K562 (cell line): ENCODE data around the gene MON1A. TPM values are rescaled to one million over a fixed set of nuclear protein-coding genes. Genes with fewer than 3 reads are reported as not detected.
A peak's percentile ranks its signal among the peaks of the same experiment; 100 is the strongest.

Source experiments
- ADNP ChIP-seq: fragments of 200-800 bp; sonication (Bioruptor generic); IDR thresholded peaks from 2 replicates; pipeline ENCODE4 v1.6.1; 2016; ENCODE audit warnings: missing genetic modification characterization, missing compliant biosample characterization
- FOS ChIP-seq: IDR thresholded peaks from 3 replicates; pipeline ENCODE4 v1.6.1; 2011; ENCODE audit not compliant: insufficient read length; ENCODE audit errors: extremely low read depth
- FOXJ2 ChIP-seq: fragments of 200-800 bp; sonication (Bioruptor generic); IDR thresholded peaks from 2 replicates; pipeline ENCODE4 v1.6.1; 2016; ENCODE audit warnings: missing genetic modification characterization, missing compliant biosample characterization
- FUS ChIP-seq: fragments of 200-400 bp; formaldehyde crosslinking; optimal IDR thresholded peaks from 2 replicates; pipeline ENCODE3; 2017; ENCODE audit warnings: low read depth, low read length
- GABPA ChIP-seq: fragments of 200-800 bp; sonication (Bioruptor generic); conservative IDR thresholded peaks from 2 replicates; pipeline ENCODE4 v1.6.1; 2016; ENCODE audit warnings: low read depth, missing genetic modification characterization, missing compliant biosample characterization
- GTF2B ChIP-seq: IDR thresholded peaks from 2 replicates; pipeline ENCODE4 v1.6.1; 2011; ENCODE audit not compliant: insufficient read length; ENCODE audit errors: extremely low read depth
- HDAC2 ChIP-seq: fragments of 450-650 bp; IDR thresholded peaks from 2 replicates; pipeline ENCODE4 v1.6.1; 2016; ENCODE audit warnings: mild to moderate bottlenecking
- HDAC8 ChIP-seq: fragments of 450-650 bp; IDR thresholded peaks from 2 replicates; pipeline ENCODE4 v1.6.1; 2016; ENCODE audit warnings: mild to moderate bottlenecking, missing genetic modification characterization, moderate library complexity, missing compliant biosample characterization
- KLF13 ChIP-seq: fragments of 450-650 bp; IDR thresholded peaks from 2 replicates; pipeline ENCODE4 v1.6.1; 2016; ENCODE audit warnings: missing genetic modification characterization, low read depth, mild to moderate bottlenecking, missing compliant biosample characterization, moderate library complexity, borderline replicate concordance
- LCOR ChIP-seq: sonication (generic); formaldehyde crosslinking; IDR thresholded peaks from 2 replicates; pipeline ENCODE4 v1.8.0; 2022; ENCODE audit warnings: mild to moderate bottlenecking, missing genetic modification reagents
- MTF1 ChIP-seq: fragments of 250-450 bp; sonication (Bioruptor Pico); IDR thresholded peaks from 2 replicates; pipeline ENCODE4 v1.9.0; 2021; ENCODE audit warnings: moderate library complexity, mild to moderate bottlenecking, inconsistent platforms, borderline replicate concordance
- NR2C2 ChIP-seq, 2 experiments: fragments of 200-800 bp in 1 of 2; sonication (Bioruptor generic) in 1 of 2; sonication (generic) in 1 of 2; formaldehyde crosslinking in 1 of 2; IDR thresholded peaks; 2 replicates each; pipeline versions ENCODE4 v1.6.1 to v1.8.0; 2016 to 2022; ENCODE audit warnings: mild to moderate bottlenecking in 1 of 2, missing compliant biosample characterization in 1 of 2, missing genetic modification characterization in 1 of 2, missing genetic modification reagents in 1 of 2
- PHB2 ChIP-seq: fragments of 450-650 bp; IDR thresholded peaks from 2 replicates; pipeline ENCODE4 v1.6.1; 2017; ENCODE audit warnings: low read depth
- PHF20 ChIP-seq: fragments of 450-650 bp; IDR thresholded peaks from 2 replicates; pipeline ENCODE4 v1.6.1; 2018; ENCODE audit not compliant: partially characterized antibody
- RBBP5 ChIP-seq: fragments of 200-600 bp; sonication (generic); IDR thresholded peaks from 2 replicates; pipeline ENCODE4 v1.6.1; 2012; ENCODE audit warnings: borderline replicate concordance, mild to moderate bottlenecking, low read length, control low read depth, inconsistent platforms; ENCODE audit not compliant: insufficient read depth, poor library complexity, severe bottlenecking
- RFX5 ChIP-seq: IDR thresholded peaks from 2 replicates; pipeline ENCODE4 v1.6.1; 2011; ENCODE audit warnings: low read depth, mild to moderate bottlenecking, improper control_type of control experiment, low read length
- SP2 ChIP-seq: IDR thresholded peaks from 2 replicates; pipeline ENCODE4 v1.6.1; 2011; ENCODE audit warnings: mild to moderate bottlenecking, low read depth, low read length, moderate library complexity; ENCODE audit not compliant: poor library complexity, severe bottlenecking; ENCODE audit errors: extremely low read depth
- UBTF ChIP-seq, 2 experiments: IDR thresholded peaks; 2 replicates each; pipeline ENCODE4 v1.6.1; 2012; ENCODE audit warnings: improper control_type of control experiment in 2 of 2, low read depth in 2 of 2, low read length in 2 of 2, borderline replicate concordance in 1 of 2
- YY1 ChIP-seq, 3 experiments: IDR thresholded peaks; 2 replicates each; pipeline ENCODE4 v1.6.1; 2011; ENCODE audit warnings: low read length in 2 of 3, mild to moderate bottlenecking in 2 of 3, moderate library complexity in 2 of 3, borderline replicate concordance in 1 of 3, control low read depth in 1 of 3, low read depth in 1 of 3; ENCODE audit not compliant: insufficient read depth in 3 of 3, insufficient replicate concordance in 2 of 3, control insufficient read depth in 1 of 3, insufficient read length in 1 of 3; ENCODE audit errors: extremely low read depth in 1 of 3
- ZBTB1 ChIP-seq: sonication (generic); formaldehyde crosslinking; IDR thresholded peaks from 2 replicates; pipeline ENCODE4 v1.8.1; 2023; ENCODE audit warnings: missing genetic modification reagents, low read depth, mild to moderate bottlenecking, borderline replicate concordance
- ZNF384 ChIP-seq: IDR thresholded peaks from 2 replicates; pipeline ENCODE4 v1.6.1; 2012; ENCODE audit warnings: low read depth, low read length, improper control_type of control experiment
- ZNF436 ChIP-seq: fragments of 250-450, 450-650 bp; sonication (Bioruptor Pico); formaldehyde crosslinking; IDR thresholded peaks from 2 replicates; pipeline ENCODE4 v1.7.0; 2020; ENCODE audit warnings: mild to moderate bottlenecking
- ZNF780A ChIP-seq: fragments of 250-450 bp; sonication (Bioruptor Pico); IDR thresholded peaks from 2 replicates; pipeline ENCODE4 v1.5.0; 2021; ENCODE audit warnings: mild to moderate bottlenecking
- polyA plus RNA-seq, 8 experiments: library from polyadenylated mRNA; depleted of rRNA in 4 of 8; stranded (reverse) in 5 of 8; unstranded in 3 of 8; fragments of >200 nt; fragmentation: Nextera tagmentation in 2 of 8; fragmentation: Illumina TruSeq in 1 of 8; extraction: Ambion mirVana in 2 of 8; extraction: Trizol in 1 of 8; gene quantifications; 2 replicates each; pipeline versions ENCODE4 v1.2.1 to v1.2.3, GENCODE V29; 2011 to 2014; ENCODE audit warnings: inconsistent platforms in 1 of 8, missing spikeins in 1 of 8
- total RNA-seq, 7 experiments: library from RNA; depleted of rRNA in 6 of 7; stranded (reverse); fragments of >200 nt in 6 of 7; fragmentation: Illumina TruSeq in 2 of 7; extraction: Trizol in 2 of 7; gene quantifications; 2 replicates each; pipeline versions ENCODE4 v1.2.1 to v1.2.3, GENCODE V29; 2011 to 2021; ENCODE audit warnings: low replicate concordance in 1 of 7

Gene MON1A
- total and polyA plus RNA-seq, 9 of the 15 experiments (the other 6 are each of a cell fraction or from before 2014, with no cell fraction given): 1.1 to 13.8 (median 6.8) TPM

GRCh38 chr3:49939858-49940666 lies 10.5 kb upstream of the MON1A start, which contains the start of gene RBM6 (continued):
- peak; percentile 66 for TF ChIP-seq RBBP5
- peak; percentile 50 for TF ChIP-seq FOS
- no peak for TF ChIP-seq ADNP (tag)
- TF ChIP-seq GTF2B: no peak
- TF ChIP-seq ZBTB1 (CRISPR knock-in tag): peak; percentile 99
- peak; percentile 15 for TF ChIP-seq FUS
- TF ChIP-seq YY1 (IDR thresholded peaks at IDR 0.05; ENCODE audit: borderline replicate concordance in 1 of 3, control insufficient read depth in 1 of 3, extremely low read depth in 1 of 3, insufficient read depth in 3 of 3, insufficient read length in 1 of 3, insufficient replicate concordance in 2 of 3, low read depth in 1 of 3, low read length in 2 of 3): peak in 1 of 3 experiments; percentile 28
- TF ChIP-seq SP2: no peak
- TF ChIP-seq GABPA (tag): peak; percentile 94
- TF ChIP-seq ZNF780A: no peak
- peak; percentile 83 for TF ChIP-seq NR2C2 (CRISPR knock-in tag; IDR thresholded peaks at IDR 0.05)
- peak; percentile 97 for TF ChIP-seq NR2C2 (tag; IDR thresholded peaks at IDR 0.05)
- TF ChIP-seq PHF20: peak; percentile 86
- TF ChIP-seq HDAC8 (tag): 0 out of 2 replicates have a peak, but pooled peaks have one; percentile 46
- TF ChIP-seq UBTF (IDR thresholded peaks at IDR 0.05; ENCODE audit: borderline replicate concordance in 1 of 2, low read depth in 2 of 2, low read length in 2 of 2): 0 out of 4 replicates have a peak, but pooled peaks have one; percentile 52 to 64
- peak; percentile 72; the same call in 1 of the 2 replicates for TF ChIP-seq HDAC2
- no peak for TF ChIP-seq MTF1 (CRISPR knock-in tag)
- TF ChIP-seq PHB2: no peak
- TF ChIP-seq FOXJ2 (tag): no peak
- peak; percentile 86; the same call in 1 of the 2 replicates for TF ChIP-seq LCOR (CRISPR knock-in tag)
- TF ChIP-seq KLF13 (tag): 0 out of 2 replicates have a peak, but pooled peaks have one; percentile 20
- TF ChIP-seq ZNF384: no peak
- TF ChIP-seq RFX5: no peak
- TF ChIP-seq ZNF436 (CRISPR knock-in tag): no peak
